Measurements from ENCODE around the gene SCGB3A1. TPM values are rescaled to one million over a fixed set of nuclear protein-coding genes. Genes with fewer than 3 reads are reported as not detected.

SCGB3A1 gene
- total RNA-seq, 1 donor from 2014 or later = 86.9 TPM

DNA sequence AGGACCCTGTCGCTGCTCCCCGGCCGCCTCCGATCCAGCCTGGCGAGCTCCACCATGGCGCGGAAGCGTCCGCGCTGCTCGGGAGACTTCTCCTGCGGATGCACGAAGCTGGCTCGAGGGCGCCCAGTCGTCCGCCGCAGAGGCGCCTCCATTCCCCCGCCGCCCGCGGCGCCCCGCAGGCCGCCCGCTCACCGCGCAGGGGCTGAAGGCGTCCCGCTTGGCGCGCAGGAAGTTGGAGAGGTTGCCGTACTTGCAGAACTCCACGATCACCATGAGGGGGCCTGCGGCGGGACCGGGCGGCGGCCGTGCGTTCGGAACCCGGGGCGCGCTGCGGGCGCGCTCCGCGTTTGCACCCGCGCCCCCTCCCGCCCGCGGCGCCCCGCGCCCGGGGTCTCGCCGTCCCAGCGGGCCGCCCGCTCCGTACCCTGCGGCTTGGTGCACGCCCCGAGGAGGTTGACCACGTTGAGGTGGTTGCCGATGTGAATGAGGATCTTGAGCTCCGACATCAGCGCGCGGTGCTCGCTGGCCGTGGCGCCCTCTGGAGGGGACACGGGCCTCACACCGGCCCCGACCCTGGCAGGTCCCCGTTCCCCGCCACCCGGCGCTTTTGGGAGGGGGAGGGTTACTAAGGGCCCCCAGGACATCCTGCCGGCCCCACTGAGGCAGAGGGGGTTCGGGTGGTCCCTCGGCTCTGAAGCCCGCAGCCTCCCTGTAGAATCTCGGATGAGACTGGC lies 27.7 kb upstream of the SCGB3A1 start:
- Histone ChIP-seq H3K36me3 (no peaks in the 10 kb centered on the region), H3K4me3 (peak overlapping the region; percentile 30), H3K27me3 (peaks cover 7% of the 10 kb centered on the region), H3K4me1 (no peaks in the 10 kb centered on the region), H3K9me3 (no peaks in the 10 kb centered on the region), H3K27ac (no peak overlapping the region)
- DNase-seq (no peak), ATAC-seq (peak; percentile 45)
- peak; percentile 17 for TF ChIP-seq CTCF (IDR thresholded peaks at IDR 0.05)
- intact Hi-C loops (cut with DNase I) = no loop called here

DNA sequence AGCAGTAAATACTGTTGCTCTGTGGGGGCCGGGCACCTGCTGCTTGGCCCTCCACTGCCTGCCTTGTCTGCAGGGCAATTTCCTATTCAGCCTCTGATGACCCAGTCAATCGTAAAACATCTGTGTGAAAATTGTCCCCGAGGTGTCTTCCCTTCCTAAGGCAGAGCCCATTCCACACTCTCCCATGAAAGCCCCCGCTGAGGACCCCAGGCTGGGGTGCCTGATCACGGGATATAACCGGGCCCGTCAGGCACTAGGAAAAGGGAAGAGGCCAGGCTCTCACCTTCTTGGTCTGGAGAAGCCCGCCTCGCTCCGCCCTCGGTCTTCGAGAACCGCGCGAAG lies 27.2 kb upstream of the SCGB3A1 start:
- no peak for DNase-seq
- peak overlapping the region; percentile 30 for H3K4me3 ChIP-seq
- H3K27me3 ChIP-seq = peaks cover 7% of the 10 kb centered on the region
- TF ChIP-seq CTCF (IDR thresholded peaks at IDR 0.05) = no peak
- H3K4me1 ChIP-seq = no peaks in the 10 kb centered on the region
- no peak overlapping the region for H3K27ac ChIP-seq
- no peaks in the 10 kb centered on the region for H3K9me3 ChIP-seq
- no peaks in the 10 kb centered on the region for H3K36me3 ChIP-seq
- intact Hi-C loops (cut with DNase I) = no loop called here
- ATAC-seq = no peak

GRCh38 chr5:180613814-180614188 lies 22.5 kb upstream of the SCGB3A1 start:
- no peak for TF ChIP-seq CTCF (IDR thresholded peaks at IDR 0.05)
- no peaks in the 10 kb centered on the region for H3K36me3 ChIP-seq
- intact Hi-C loops (cut with DNase I) = no loop called here
- H3K27me3 ChIP-seq = no peaks in the 10 kb centered on the region
- ATAC-seq = no peak
- H3K4me1 ChIP-seq = no peaks in the 10 kb centered on the region
- H3K9me3 ChIP-seq = no peaks in the 10 kb centered on the region
- H3K27ac ChIP-seq = no peak overlapping the region
- no peak for DNase-seq
- no peak overlapping the region for H3K4me3 ChIP-seq

DNA sequence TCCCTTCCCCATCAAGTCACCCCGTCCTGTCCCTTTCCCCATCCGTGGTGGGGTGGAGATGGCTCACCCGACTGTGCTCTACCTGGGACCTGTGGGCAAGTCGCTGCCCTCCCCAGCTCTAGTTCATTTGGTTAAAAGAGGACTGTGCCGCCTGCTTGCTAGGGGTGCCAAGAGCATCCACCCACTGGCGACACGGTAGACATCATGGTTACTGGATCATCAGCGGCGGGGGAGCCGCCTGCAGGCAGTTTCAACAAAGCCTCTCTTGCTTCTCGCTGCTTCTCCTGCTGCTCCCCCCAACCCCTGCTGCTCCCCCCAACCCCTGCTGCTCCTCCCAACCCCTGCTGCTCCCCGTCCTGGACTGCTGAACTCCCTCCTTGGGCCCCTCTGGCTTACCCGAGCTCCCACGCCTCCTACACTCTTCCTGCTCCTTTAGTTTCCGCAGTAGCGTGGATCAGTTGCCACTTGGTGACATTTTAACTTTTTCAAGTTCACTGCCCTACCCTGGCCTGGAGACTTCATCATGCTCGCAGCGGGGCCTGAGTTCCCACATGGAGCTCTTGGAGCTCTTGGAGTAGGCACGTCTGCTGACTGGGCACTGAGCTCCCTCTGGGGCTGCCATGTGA lies 22.0 kb upstream of the SCGB3A1 start:
- H3K4me1 ChIP-seq = no peaks in the 10 kb centered on the region
- H3K36me3 ChIP-seq = no peaks in the 10 kb centered on the region
- no peak overlapping the region for H3K4me3 ChIP-seq
- no peak for TF ChIP-seq CTCF (IDR thresholded peaks at IDR 0.05)
- no peak for DNase-seq
- no peaks in the 10 kb centered on the region for H3K9me3 ChIP-seq
- H3K27ac ChIP-seq = no peak overlapping the region
- H3K27me3 ChIP-seq = no peaks in the 10 kb centered on the region
- intact Hi-C loops (cut with DNase I) = no loop called here
- ATAC-seq = no peak

DNA sequence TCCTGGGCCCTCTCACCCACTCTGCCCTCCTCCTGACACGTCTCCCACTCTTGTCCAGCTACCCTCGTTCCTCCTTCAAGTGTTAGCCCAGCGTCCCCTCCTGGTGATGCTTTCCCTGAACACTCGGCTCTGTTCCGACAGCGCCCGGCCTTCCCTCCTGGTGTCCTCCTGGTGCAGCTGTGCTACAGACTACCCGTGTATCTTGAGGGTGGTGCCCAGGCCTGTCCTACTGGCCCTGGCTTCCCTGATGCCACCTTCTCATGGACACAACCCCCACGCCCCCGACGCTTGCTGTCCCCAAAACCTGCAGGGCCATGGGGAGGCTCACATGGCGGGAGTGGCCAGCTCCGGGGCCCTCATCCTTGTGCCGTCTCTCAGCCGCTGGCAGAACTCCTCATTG lies 21.4 kb upstream of the SCGB3A1 start:
- intact Hi-C loops (cut with DNase I) = no loop called here
- ATAC-seq (no peak), DNase-seq (no peak)
- Histone ChIP-seq H3K36me3 (no peaks in the 10 kb centered on the region), H3K9me3 (no peaks in the 10 kb centered on the region), H3K27me3 (no peaks in the 10 kb centered on the region), H3K4me3 (no peak overlapping the region), H3K4me1 (no peaks in the 10 kb centered on the region), H3K27ac (no peak overlapping the region)
- no peak for TF ChIP-seq CTCF (IDR thresholded peaks at IDR 0.05)
